HEK293T (cell line): ENCODE data around the gene BBS1.
A peak's percentile ranks its signal among the peaks of the same experiment; 100 is the strongest.

Source experiments
- CTCF ChIA-PET: fragments of 350-600 bp; formaldehyde crosslinking; extraction: SDS; loops from one replicate; lab custom pipeline; 2021; ENCODE audit warnings: antibody characterized with exemption, inconsistent platforms; lab: Yijun Ruan, JAX
- POLR2A ChIA-PET: fragments of 350-600 bp; formaldehyde crosslinking; extraction: SDS; loops from one replicate; lab custom pipeline; 2020; ENCODE audit warnings: antibody characterized with exemption, inconsistent platforms; lab: Yijun Ruan, JAX
- DNase-seq: peaks from one replicate; pipeline ENCODE4 v3.0.0; 2012; ENCODE audit warnings: mixed read lengths; ENCODE audit errors: extremely low spot score
- ARNT ChIP-seq: fragments of 450-650 bp; IDR thresholded peaks from 2 replicates; pipeline ENCODE4 v1.6.1; 2017; ENCODE audit warnings: mild to moderate bottlenecking
- BHLHE40 ChIP-seq: fragments of 450-650 bp; IDR thresholded peaks from 2 replicates; pipeline ENCODE4 v1.6.1; 2016; ENCODE audit warnings: mild to moderate bottlenecking, moderate library complexity, borderline replicate concordance
- CTBP1 ChIP-seq: fragments of 450-650 bp; IDR thresholded peaks from 2 replicates; pipeline ENCODE4 v1.6.1; 2016; ENCODE audit warnings: borderline replicate concordance
- ELF4 ChIP-seq: fragments of 450-650 bp; IDR thresholded peaks from 2 replicates; pipeline ENCODE4 v1.6.1; 2017; ENCODE audit warnings: antibody characterized with exemption
- FOXA1 ChIP-seq: fragments of 450-650 bp; IDR thresholded peaks from 2 replicates; pipeline ENCODE4 v1.6.1; 2016; ENCODE audit warnings: mild to moderate bottlenecking
- FOXK2 ChIP-seq: fragments of 450-650 bp; IDR thresholded peaks from 2 replicates; pipeline ENCODE4 v1.6.1; 2016; ENCODE audit warnings: mild to moderate bottlenecking
- FOXM1 ChIP-seq: fragments of 450-650 bp; IDR thresholded peaks from 2 replicates; pipeline ENCODE4 v1.6.1; 2017; ENCODE audit warnings: mild to moderate bottlenecking, borderline replicate concordance
- HDGF ChIP-seq: fragments of 450-650 bp; IDR thresholded peaks from 2 replicates; pipeline ENCODE4 v1.6.1; 2017; ENCODE audit warnings: antibody characterized with exemption, borderline replicate concordance
- L3MBTL2 ChIP-seq: fragments of 450-650 bp; conservative IDR thresholded peaks from 2 replicates; pipeline ENCODE4 v1.6.1; 2016; ENCODE audit warnings: mild to moderate bottlenecking
- LEF1 ChIP-seq: fragments of 450-650 bp; IDR thresholded peaks from 2 replicates; pipeline ENCODE4 v1.6.1; 2017; ENCODE audit warnings: mild to moderate bottlenecking, borderline replicate concordance
- NFRKB ChIP-seq: fragments of 450-650 bp; IDR thresholded peaks from 2 replicates; pipeline ENCODE4 v1.6.1; 2016; ENCODE audit warnings: mild to moderate bottlenecking, moderate library complexity
- SP1 ChIP-seq: fragments of 450-650 bp; IDR thresholded peaks from 2 replicates; pipeline ENCODE4 v1.6.1; 2017
- SUZ12 ChIP-seq: fragments of 450-650 bp; IDR thresholded peaks from 2 replicates; pipeline ENCODE4 v1.6.1; 2016; ENCODE audit warnings: mild to moderate bottlenecking
- TARDBP ChIP-seq: fragments of 450-650 bp; IDR thresholded peaks from 2 replicates; pipeline ENCODE4 v1.6.1; 2016
- ZNF384 ChIP-seq: fragments of 450-650 bp; IDR thresholded peaks from 2 replicates; pipeline ENCODE4 v1.6.1; 2016
- TF ChIP-seq, protein P1 (sequence below): fragments of 450-650 bp; IDR thresholded peaks from 2 replicates; pipeline ENCODE4 v1.6.1; 2016

BBS1 gene

DNA sequence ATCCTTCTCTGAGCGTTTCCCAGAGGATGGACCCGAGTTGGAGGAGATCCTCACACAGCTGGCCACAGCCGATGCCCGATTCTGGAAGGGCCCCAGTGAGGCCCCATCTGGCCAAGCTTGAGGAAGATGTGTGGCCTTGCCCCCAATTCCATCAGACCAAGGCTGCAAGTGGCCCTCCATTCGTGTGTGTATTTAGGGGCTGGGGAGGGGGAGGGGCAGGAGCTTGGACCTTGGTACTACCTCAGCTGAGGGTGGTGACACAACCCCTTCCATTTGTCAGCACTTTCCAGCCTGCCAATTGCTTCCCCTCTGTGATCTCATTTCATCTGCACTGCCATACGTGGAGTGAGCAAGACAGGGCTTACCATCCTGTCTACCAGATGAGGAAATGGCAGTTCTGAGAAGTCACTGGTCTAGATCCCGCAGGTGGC, 1.3 kb upstream of the BBS1 start:
- TF ChIP-seq ARNT, result no peak
- TF ChIP-seq LEF1, result no peak
- TF ChIP-seq ZNF384, result no peak
- TF ChIP-seq L3MBTL2, result no peak
- no peak for TF ChIP-seq NFRKB
- TF ChIP-seq, protein P1, sequence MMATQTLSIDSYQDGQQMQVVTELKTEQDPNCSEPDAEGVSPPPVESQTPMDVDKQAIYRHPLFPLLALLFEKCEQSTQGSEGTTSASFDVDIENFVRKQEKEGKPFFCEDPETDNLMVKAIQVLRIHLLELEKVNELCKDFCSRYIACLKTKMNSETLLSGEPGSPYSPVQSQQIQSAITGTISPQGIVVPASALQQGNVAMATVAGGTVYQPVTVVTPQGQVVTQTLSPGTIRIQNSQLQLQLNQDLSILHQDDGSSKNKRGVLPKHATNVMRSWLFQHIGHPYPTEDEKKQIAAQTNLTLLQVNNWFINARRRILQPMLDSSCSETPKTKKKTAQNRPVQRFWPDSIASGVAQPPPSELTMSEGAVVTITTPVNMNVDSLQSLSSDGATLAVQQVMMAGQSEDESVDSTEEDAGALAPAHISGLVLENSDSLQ, result no peak
- no peak for TF ChIP-seq SP1
- TF ChIP-seq ELF4, result no peak
- TF ChIP-seq FOXK2, result no peak
- TF ChIP-seq HDGF, result no peak
- no peak for TF ChIP-seq CTBP1
- TF ChIP-seq FOXM1, result no peak
- TF ChIP-seq FOXA1, result no peak
- no peak for DNase-seq
- ChIA-PET POLR2A (interaction anchor here (1.4 kb wide), 1 partner anchor 29 kb away, joined by 3 read pairs; the partner anchor contains the start of gene DPP3), CTCF (interaction anchor here (3.9 kb wide), 1 partner anchor 18 kb away, joined by 15 read pairs; no protein-coding TSS in a partner anchor)

DNA sequence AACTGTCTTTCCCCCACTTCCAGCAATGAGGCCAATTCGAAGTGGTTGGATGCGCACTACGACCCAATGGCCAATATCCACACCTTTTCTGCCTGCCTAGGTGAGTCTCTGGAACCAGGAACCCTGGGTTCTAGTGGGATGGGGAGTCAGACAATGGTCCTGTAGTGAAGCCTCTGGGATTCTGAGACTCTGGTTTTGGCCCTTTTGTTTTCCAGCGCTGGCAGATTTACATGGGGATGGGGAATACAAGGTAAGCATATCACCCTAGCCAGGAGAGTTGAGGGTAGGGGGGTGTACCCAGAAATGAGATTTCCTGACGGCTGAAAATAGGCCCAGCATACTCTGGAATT, 530 bp downstream of the BBS1 start:
- ChIA-PET CTCF (interaction anchor here (3.9 kb wide), 1 partner anchor 20 kb away, joined by 15 read pairs; no protein-coding TSS in a partner anchor), POLR2A (interaction anchor here (0.6 to 1.5 kb wide), 6 partner anchors 9 to 167 kb away, joined by 3 to 8 read pairs (median 3); partner anchors contain the start of genes MRPL11 and RBM4B)
- DNase-seq, result no peak
- TF ChIP-seq SP1 (no peak), FOXK2 (no peak), L3MBTL2 (no peak), NFRKB (no peak), FOXA1 (no peak)
- TF ChIP-seq, protein P1, result no peak

DNA sequence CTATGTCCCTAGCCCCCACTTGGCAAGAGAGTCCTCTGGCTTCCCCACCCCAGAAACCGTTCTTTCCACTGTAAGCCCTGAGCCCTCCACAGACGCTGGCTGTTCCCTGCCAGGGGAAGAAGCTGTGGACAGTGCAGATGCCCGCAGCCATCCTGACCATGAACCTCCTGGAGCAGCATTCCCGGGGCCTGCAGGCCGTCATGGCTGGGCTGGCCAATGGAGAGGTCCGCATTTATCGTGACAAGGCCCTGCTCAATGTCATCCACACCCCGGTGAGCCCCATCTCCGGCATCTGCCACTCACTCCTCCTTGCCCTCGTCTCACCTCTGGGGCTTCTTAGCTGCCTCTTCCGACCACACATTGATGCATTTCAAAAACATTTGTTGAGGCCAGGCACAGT, 13.2 kb downstream of the BBS1 start:
- POLR2A ChIA-PET, result no interaction called here
- no peak for DNase-seq
- TF ChIP-seq BHLHE40, result no peak
- CTCF ChIA-PET, result no interaction called here

DNA sequence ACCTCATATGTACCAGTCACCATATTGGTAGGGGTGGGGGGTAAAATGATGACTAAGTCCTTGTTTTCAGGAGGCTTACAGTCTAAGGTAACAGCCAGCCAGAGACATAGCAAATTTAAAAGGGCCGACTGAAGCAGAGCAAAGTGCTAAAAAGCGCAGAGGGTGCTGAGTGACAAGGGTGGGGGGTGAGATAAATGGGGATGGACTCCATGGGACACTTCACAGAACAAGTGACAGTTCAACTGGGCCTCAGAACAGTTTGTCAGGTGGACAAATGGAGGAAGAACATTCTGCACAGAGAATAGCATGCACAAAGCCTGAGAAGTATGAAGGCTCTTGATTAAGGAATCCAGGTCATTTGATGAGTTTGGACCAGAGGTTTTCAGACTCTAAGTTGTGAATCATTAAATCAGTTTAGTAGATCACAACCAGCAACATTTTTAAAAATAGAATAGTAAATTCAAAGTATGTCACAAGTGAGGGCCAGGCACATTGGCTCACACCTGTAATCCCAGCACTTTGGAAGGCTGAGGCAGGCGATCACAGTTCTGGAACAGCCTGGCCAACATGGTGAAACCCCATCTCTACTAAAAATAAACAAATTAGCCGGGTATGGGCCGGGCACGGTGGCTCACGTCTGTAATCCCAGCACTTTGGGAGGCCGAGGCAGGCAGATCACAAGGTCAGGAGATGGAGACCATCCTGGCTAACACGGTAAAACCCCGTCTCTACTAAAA, 14.0 kb downstream of the BBS1 start:
- ChIA-PET POLR2A (no interaction called here), CTCF (no interaction called here)
- TF ChIP-seq BHLHE40, result no peak
- TF ChIP-seq, protein P1, result no peak
- TF ChIP-seq ARNT, result no peak
- TF ChIP-seq FOXM1, result no peak
- no peak for TF ChIP-seq HDGF
- TF ChIP-seq NFRKB, result no peak
- no peak for TF ChIP-seq ZNF384
- no peak for TF ChIP-seq SP1
- no peak for TF ChIP-seq FOXA1
- no peak for TF ChIP-seq TARDBP
- TF ChIP-seq LEF1, result no peak
- no peak for TF ChIP-seq FOXK2
- no peak for TF ChIP-seq SUZ12
- no peak for TF ChIP-seq CTBP1
- TF ChIP-seq L3MBTL2, result no peak
- no peak for TF ChIP-seq ELF4
- no peak for DNase-seq

DNA sequence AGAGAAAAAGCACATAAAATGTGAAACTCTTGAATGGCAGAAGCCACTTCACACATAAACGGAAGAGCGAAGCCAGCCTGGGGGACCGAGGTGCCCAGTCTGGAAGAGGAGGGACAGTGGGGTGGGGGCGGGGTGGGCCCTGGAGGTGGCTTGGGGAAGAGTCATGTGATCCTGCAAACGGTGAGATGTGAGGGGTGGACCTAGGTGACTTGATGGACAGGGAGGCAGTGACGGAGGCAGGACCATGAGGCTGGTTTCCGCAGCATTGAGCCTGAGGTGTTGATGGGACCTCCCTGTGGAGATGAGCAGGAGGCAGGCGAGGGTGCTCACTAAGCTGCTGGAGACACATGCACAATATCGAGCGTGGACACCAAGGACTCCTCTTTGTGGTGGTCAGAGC, 18.6 kb downstream of the BBS1 start:
- POLR2A ChIA-PET, result interaction anchor here (0.7 kb wide), 1 partner anchor 16 kb away, joined by 3 read pairs; no protein-coding TSS in a partner anchor
- TF ChIP-seq, protein P1, result peak; percentile 41; the same call in 1 of the 2 replicates
- no peak for TF ChIP-seq FOXA1
- DNase-seq, result no peak
- CTCF ChIA-PET, result no interaction called here

DNA sequence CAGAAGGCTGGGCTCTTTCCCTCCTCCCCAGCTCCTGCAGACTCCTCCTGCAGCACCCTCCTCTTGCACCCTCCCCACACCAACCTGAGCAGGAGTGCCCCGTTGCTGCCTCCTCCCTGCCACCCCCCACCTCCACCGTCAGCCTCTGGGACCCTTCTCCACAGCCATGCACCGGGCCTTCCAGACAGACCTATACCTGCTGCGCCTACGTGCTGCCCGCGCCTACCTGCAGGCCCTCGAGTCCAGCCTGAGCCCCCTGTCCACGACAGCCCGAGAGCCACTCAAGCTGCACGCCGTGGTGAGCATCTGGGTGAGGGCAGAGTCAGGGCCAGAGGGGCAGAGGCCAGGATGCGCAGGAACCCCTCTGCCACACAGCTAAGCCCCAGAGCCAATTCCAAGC, 19.2 kb downstream of the BBS1 start:
- ChIA-PET POLR2A (no interaction called here), CTCF (no interaction called here)
- no peak for DNase-seq
- TF ChIP-seq CTBP1 (no peak), ELF4 (no peak), FOXK2 (no peak), NFRKB (no peak), L3MBTL2 (no peak), HDGF (no peak), SUZ12 (no peak), LEF1 (no peak), ARNT (no peak), ZNF384 (no peak), TARDBP (no peak), SP1 (no peak), FOXA1 (no peak), FOXM1 (no peak)
- TF ChIP-seq, protein P1, result no peak
